H1 (cell line): Measurements from ENCODE around the gene RFXANK. TPM values are rescaled to one million over a fixed set of nuclear protein-coding genes. Genes with fewer than 3 reads are reported as not detected.

Source experiments
- polyA plus RNA-seq, 7 experiments: library from polyadenylated mRNA; depleted of rRNA in 3 of 7; stranded (reverse) in 5 of 7; unstranded in 2 of 7; fragments of >200 nt in 5 of 7; fragments of 200-250 nt in 2 of 7; gene quantifications; 1 replicate in 5 of 7; 2 replicates in 1 of 7; 4 replicates in 1 of 7; pipeline versions ENCODE4 v1.2.1 to v1.2.3, GENCODE V29; 2011 to 2013; ENCODE audit warnings: missing spikeins in 2 of 7, mixed read lengths in 2 of 7
- small RNA-seq: library from polyadenylated mRNA; stranded (forward); fragments of <200 nt; extraction: miRNeasy Mini kit (QIAGEN cat#:217004); gene quantifications from one replicate; pipeline ENCODE3, GENCODE V24; 2013; ENCODE audit not compliant: insufficient read depth
- total RNA-seq: library from RNA; stranded (reverse); fragmentation: NEBNext Ultra II Directional; extraction: Animal tissue kit (Norgen Biotek cat#: 25700); gene quantifications from 2 replicates; pipeline ENCODE4 v1.2.1, GENCODE V29; 2021

The RFXANK gene
- total and polyA plus RNA-seq, 2 of the 8 experiments (the other 6 are each of a cell fraction or from before 2014, with no cell fraction given): 72.9 to 87.5 TPM

Small RNAs within 50 kb of the gene (small RNA-seq; reads per million reads assigned to genes)
- gene RNU6-1028P: not detected

Other genes starting within 250 kb of the RFXANK start
- gene SUGP2, start 158.7 kb upstream of the RFXANK start, total RNA-seq: 106 and 114 TPM in 2 replicates
- 57.7 and 76.6 TPM in 2 replicates for gene SUGP2, start 158.7 kb upstream of the RFXANK start, polyA plus RNA-seq (2011; rRNA removed)
- 68.3 and 73.7 TPM in 2 replicates for gene ARMC6, start 158.7 kb upstream of the RFXANK start, total RNA-seq
- gene ARMC6, start 158.7 kb upstream of the RFXANK start, polyA plus RNA-seq (2011; rRNA removed): 67.1 and 87.0 TPM in 2 replicates
- 4.1 and 6.2 TPM in 2 replicates for gene SLC25A42, start 128.3 kb upstream of the RFXANK start, total RNA-seq
- gene SLC25A42, start 128.3 kb upstream of the RFXANK start, polyA plus RNA-seq (2011; rRNA removed): 5.9 and 10.5 TPM in 2 replicates
- 41.9 and 47.8 TPM in 2 replicates for gene TMEM161A, start 53.8 kb upstream of the RFXANK start, total RNA-seq
- 103 and 153 TPM in 2 replicates for gene TMEM161A, start 53.8 kb upstream of the RFXANK start, polyA plus RNA-seq (2011; rRNA removed)
- gene MEF2B, start 22.0 kb upstream of the RFXANK start, total RNA-seq: 2.8 and 4.1 TPM in 2 replicates
- 3.7 and 17.8 TPM in 2 replicates for gene MEF2B, start 22.0 kb upstream of the RFXANK start, polyA plus RNA-seq (2011; rRNA removed)
- 15.9 and 20.9 TPM in 2 replicates for gene BORCS8, start 106 bp upstream of the RFXANK start, total RNA-seq
- 15.0 and 22.9 TPM in 2 replicates for gene BORCS8, start 106 bp upstream of the RFXANK start, polyA plus RNA-seq (2011; rRNA removed)
- gene NR2C2AP, start 11.2 kb downstream of the RFXANK start, total RNA-seq: 20.5 and 24.9 TPM in 2 replicates
- 16.4 TPM in 2 replicates for gene NR2C2AP, start 11.2 kb downstream of the RFXANK start, polyA plus RNA-seq (2011; rRNA removed)
- 2.7 and 2.8 TPM in 2 replicates for gene NCAN, start 19.7 kb downstream of the RFXANK start, total RNA-seq
- 2.7 and 3.6 TPM in 2 replicates for gene NCAN, start 19.7 kb downstream of the RFXANK start, polyA plus RNA-seq (2011; rRNA removed)
- gene TM6SF2, start 81.0 kb downstream of the RFXANK start, total RNA-seq: 5.3 and 6.5 TPM in 2 replicates
- 10.1 and 12.9 TPM in 2 replicates for gene TM6SF2, start 81.0 kb downstream of the RFXANK start, polyA plus RNA-seq (2011; rRNA removed)
- 65.2 and 70.5 TPM in 2 replicates for gene SUGP1, start 128.3 kb downstream of the RFXANK start, total RNA-seq
- 38.5 and 56.6 TPM in 2 replicates for gene SUGP1, start 128.3 kb downstream of the RFXANK start, polyA plus RNA-seq (2011; rRNA removed)
- gene MAU2, start 128.6 kb downstream of the RFXANK start, total RNA-seq: 40.8 TPM in 2 replicates
- 32.0 and 43.7 TPM in 2 replicates for gene MAU2, start 128.6 kb downstream of the RFXANK start, polyA plus RNA-seq (2011; rRNA removed)
- 205 and 210 TPM in 2 replicates for gene GATAD2A, start 213.4 kb downstream of the RFXANK start, total RNA-seq
- 38.4 and 54.9 TPM in 2 replicates for gene GATAD2A, start 213.4 kb downstream of the RFXANK start, polyA plus RNA-seq (2011; rRNA removed)